ENCODE measurements around the gene CTSC.

Gene CTSC

GRCh38 chr11:88315981-88316441 lies 21.5 kb downstream of the CTSC start:
- Histone ChIP-seq H3K9me2 (replicated peaks; ENCODE audit: insufficient read depth, low read length) (no peaks in the 10 kb centered on the region), H3K79me2 (ENCODE audit: insufficient read depth, low read length) (peaks cover 37% of the 10 kb centered on the region), H2AFZ (ENCODE audit: low read depth, low read length, severe bottlenecking) (no peak overlapping the region), H3F3A (ENCODE audit: insufficient read depth) (no peaks in the 10 kb centered on the region), H3K36me3 (ENCODE audit: low read length) (peaks cover 12% of the 10 kb centered on the region; the same call in 1 of the 2 replicates), H3K4me2 (ENCODE audit: low read depth, low read length, poor library complexity, severe bottlenecking) (no peak overlapping the region), H3K9me3 (ENCODE audit: insufficient read depth, low read length) (no peaks in the 10 kb centered on the region), H3K27ac (ENCODE audit: low read depth, low read length) (no peak overlapping the region), H3K27me3 (ENCODE audit: low read length) (no peaks in the 10 kb centered on the region), H3K9ac (ENCODE audit: low read length) (no peak overlapping the region), H3K4me3 (ENCODE audit: insufficient read depth, low read length, poor library complexity, severe bottlenecking) (no peak overlapping the region), H4K20me1 (ENCODE audit: low read depth, low read length) (no peaks in the 10 kb centered on the region)
- TF ChIP-seq CTCF (IDR thresholded peaks at IDR 0.05; ENCODE audit: insufficient read depth, low read length, poor library complexity, severe bottlenecking), result no peak
- TF ChIP-seq EZH2phosphoT487 (conservative IDR thresholded peaks at IDR 0.05; ENCODE audit: low read length), result no peak

GRCh38 chr11:88315015-88315414 lies 22.5 kb downstream of the CTSC start:
- H3K27me3 ChIP-seq (ENCODE audit: low read length), result no peaks in the 10 kb centered on the region
- no peaks in the 10 kb centered on the region for H3F3A ChIP-seq (ENCODE audit: insufficient read depth)
- no peak overlapping the region for H2AFZ ChIP-seq (ENCODE audit: low read depth, low read length, severe bottlenecking)
- H3K27ac ChIP-seq (ENCODE audit: low read depth, low read length), result no peak overlapping the region
- no peaks in the 10 kb centered on the region for H3K9me2 ChIP-seq (replicated peaks; ENCODE audit: insufficient read depth, low read length)
- H3K9me3 ChIP-seq (ENCODE audit: insufficient read depth, low read length), result no peaks in the 10 kb centered on the region
- TF ChIP-seq CTCF (IDR thresholded peaks at IDR 0.05; ENCODE audit: insufficient read depth, low read length, poor library complexity, severe bottlenecking), result no peak
- no peak for TF ChIP-seq EZH2phosphoT487 (conservative IDR thresholded peaks at IDR 0.05; ENCODE audit: low read length)
- no peak overlapping the region for H3K4me2 ChIP-seq (ENCODE audit: low read depth, low read length, poor library complexity, severe bottlenecking)
- peaks cover 36% of the 10 kb centered on the region for H3K79me2 ChIP-seq (ENCODE audit: insufficient read depth, low read length)
- no peak overlapping the region for H3K4me3 ChIP-seq (ENCODE audit: insufficient read depth, low read length, poor library complexity, severe bottlenecking)
- no peaks in the 10 kb centered on the region for H4K20me1 ChIP-seq (ENCODE audit: low read depth, low read length)
- peaks cover 18% of the 10 kb centered on the region; the same call in 1 of the 2 replicates for H3K36me3 ChIP-seq (ENCODE audit: low read length)
- H3K9ac ChIP-seq (ENCODE audit: low read length), result no peak overlapping the region

- Histone ChIP-seq H3K9me2 (replicated peaks; ENCODE audit: insufficient read depth, low read length) (no peaks in the 10 kb centered on the region), H3K36me3 (ENCODE audit: low read length) (peaks cover 28% of the 10 kb centered on the region; the same call in 1 of the 2 replicates), H3K4me3 (ENCODE audit: insufficient read depth, low read length, poor library complexity, severe bottlenecking) (no peak overlapping the region), H4K20me1 (ENCODE audit: low read depth, low read length) (no peaks in the 10 kb centered on the region), H3K79me2 (ENCODE audit: insufficient read depth, low read length) (peaks cover 27% of the 10 kb centered on the region), H2AFZ (ENCODE audit: low read depth, low read length, severe bottlenecking) (no peak overlapping the region), H3K9me3 (ENCODE audit: insufficient read depth, low read length) (no peaks in the 10 kb centered on the region), H3K4me2 (ENCODE audit: low read depth, low read length, poor library complexity, severe bottlenecking) (no peak overlapping the region), H3F3A (ENCODE audit: insufficient read depth) (no peaks in the 10 kb centered on the region), H3K27ac (ENCODE audit: low read depth, low read length) (no peak overlapping the region), H3K9ac (ENCODE audit: low read length) (no peak overlapping the region), H3K27me3 (ENCODE audit: low read length) (no peaks in the 10 kb centered on the region)
- TF ChIP-seq CTCF (IDR thresholded peaks at IDR 0.05; ENCODE audit: insufficient read depth, low read length, poor library complexity, severe bottlenecking), result no peak
- TF ChIP-seq EZH2phosphoT487 (conservative IDR thresholded peaks at IDR 0.05; ENCODE audit: low read length), result no peak
These were observed 24.1 kb downstream of the CTSC start for GRCh38 chr11:88313441-88313840.
